Stimulated activated CD8-positive, alpha-beta memory T cell treated with anti-CD3 and anti-CD28 coated beads, Interleukin-12 subunit alpha, Interleukin-12 subunit beta, amount 100 ng/mL, for 1 hour (primary cell): Measurements from ENCODE around the gene ATP2B2.

ENCODE experiments used
- DNase-seq: peaks from one replicate; pipeline ENCODE4 v3.0.0-alpha.2; 2020; ENCODE audit warnings: low read depth

The ATP2B2 gene

DNA sequence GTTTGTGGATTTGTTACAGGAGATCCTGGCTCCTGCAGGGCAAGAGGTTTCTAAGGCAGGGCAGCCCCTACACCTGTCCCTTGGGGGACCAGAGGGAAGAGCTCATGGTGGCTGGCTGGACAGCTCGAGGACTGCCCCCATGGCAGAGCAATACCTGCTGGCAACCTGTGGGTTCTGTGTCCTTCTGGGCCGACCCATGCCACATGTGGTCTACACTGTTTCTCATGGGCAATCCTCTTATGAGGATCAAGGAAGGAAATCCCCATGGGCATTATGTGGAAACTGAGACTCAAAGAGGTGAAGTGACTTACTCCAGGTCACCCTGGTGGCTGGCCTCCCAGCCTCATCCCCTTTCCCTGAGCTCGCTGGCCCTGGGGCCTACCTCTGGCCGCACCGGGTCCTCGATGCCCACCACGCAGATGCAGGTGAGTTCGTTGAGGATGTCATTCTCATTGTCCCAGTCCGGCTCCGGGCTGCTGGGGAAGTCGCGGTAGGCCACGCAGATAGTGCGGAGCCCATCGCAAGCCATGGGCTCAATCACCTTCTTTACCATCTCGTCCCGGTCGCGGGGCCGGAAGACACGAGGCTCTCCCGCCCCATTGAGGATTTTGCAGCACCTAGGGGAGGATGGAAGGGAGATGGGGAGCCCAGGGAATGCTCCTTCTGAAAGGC lies 146.9 kb downstream of the ATP2B2 start:
- DNase-seq = no peak

DNA sequence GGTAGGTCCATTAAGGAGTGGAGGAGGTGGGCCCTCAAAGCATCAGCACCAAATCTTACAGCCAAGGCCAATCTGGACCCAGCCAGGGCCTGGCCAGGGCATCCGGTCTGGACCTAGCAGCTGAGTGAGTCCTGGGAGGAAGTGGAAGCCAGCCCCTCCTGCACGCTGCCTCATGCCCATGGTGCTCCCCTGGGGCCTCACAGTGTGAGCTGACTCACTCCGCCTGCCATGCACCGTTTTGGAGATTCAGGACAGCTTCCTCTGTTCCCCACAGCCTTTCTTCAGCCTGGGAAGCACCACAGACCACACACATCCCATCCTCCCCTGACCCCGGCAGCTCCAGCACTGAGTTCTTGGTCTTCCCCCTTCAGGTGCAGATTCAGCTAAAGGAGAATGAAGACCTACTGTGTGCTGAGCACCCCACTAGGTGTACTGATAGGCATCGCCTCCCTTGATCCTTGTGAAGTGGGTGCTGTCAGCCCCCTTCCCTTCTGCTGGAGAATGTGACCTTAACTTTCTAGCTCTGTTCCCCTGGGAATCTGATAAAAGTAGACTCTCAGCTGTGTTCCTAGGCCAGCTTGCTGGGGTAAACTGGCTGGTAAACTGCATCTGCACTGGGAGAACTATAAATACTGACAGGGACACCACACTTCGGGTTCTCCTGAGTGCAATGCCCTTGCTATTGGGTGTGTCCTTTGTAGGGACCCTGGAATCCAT lies 147.6 kb downstream of the ATP2B2 start:
- DNase-seq = no peak

DNA sequence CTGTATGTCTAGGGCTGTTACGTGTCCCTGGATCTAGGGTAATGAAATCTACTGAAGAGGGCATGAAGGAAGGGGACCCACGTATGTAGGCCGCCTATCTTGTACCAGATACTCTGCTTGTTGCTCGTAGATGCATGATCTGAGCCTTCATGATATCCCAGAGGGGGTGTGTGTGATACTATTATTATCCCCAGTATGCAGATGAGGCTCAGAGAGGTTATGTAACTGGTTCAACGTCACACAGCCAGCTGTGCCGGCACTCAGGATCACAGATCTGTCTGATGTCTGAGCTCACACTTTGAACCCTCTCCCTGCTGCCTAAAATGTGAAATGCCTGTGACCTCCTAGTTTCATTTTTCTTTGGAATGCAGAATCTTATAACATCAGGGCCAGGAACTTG lies 148.3 kb downstream of the ATP2B2 start:
- no peak for DNase-seq

DNA sequence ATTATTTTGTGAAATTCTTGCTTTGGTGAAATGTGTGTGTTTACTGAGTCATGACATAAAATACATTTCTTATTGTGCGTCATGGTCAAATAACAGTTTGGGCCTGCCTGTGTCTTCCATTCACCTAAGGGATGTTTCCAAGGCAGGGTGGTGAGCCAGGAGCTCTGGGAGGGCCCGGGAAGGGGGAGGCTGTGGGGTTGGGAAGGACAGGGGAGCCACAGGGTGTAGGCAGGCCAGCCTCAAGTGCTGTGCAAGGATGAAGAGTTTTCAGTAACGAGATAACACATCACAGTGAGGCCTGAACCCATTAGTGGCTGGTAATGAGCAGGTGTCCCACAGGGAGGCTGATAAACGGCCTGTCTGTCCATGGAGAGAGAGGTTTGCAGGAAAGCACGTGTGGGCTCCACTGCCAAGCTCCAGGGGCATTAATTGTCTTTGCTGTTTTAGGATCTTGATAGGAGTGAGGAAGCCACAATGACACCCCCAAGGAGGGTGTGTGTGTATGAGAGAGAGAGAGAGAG lies 148.9 kb downstream of the ATP2B2 start:
- DNase-seq = no peak

DNA sequence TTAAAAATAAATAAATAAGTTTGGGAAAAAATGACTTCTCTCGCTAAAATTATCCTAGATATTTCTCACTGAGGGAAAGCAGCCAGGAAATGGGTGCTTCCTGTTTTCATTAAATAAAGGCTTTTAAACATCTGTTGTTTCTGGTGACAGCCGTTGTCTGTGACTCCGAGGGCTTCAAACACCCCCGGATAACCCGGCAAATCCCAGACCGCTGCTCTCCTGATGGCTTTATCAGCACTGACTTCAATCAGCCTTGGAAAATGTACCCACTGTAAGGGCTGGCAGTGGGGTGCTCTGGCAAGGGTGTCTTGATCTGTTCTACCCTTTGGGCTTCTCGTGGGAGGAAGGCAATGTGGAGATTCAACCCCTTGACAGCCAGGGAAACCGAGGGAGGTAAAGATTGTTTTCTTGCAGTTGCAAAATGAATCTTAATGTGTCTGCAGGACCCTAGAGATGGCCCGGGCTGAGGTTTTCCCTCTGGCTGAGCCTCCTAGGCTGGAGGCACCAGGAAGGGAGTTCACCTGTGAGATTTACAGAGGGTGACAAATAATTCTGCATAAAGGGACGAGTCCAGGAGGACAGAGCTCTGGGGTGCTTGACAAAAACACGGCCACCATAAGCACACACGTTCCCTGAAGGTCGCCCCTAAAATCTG lies 150.9 kb downstream of the ATP2B2 start:
- no peak for DNase-seq

DNA sequence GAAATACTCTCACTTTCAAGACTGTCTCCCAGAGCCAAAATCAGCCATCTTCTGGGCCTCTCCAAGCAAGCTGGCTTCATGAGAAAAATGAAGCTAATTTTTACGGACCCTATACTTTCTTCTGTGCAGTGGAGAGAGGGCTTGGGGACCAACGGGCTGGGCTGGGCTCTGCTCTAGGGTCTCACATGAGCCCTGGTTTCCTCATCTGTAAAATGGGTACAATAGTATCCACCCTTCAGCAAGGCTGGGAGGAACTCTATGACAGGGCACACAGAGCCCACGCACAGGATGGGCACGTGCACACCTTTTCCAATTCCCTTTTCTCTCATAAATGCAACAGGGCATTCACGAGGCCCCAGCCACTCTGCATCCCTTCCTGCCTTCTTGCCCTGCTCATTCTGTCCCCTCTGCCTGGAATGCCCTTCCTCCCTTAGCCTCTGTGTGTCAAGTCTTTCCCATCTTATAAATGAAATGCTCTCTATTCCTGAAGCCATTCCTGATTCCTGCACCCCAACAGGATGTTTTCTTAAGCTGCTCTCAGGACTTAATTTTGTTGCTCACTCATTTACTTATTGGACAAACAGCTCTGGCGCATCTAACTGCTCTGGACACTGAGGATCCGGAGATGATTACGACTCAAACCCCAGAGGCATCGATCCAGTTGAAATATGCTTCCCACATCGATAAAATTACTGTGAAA lies 151.6 kb downstream of the ATP2B2 start:
- DNase-seq = no peak

DNA sequence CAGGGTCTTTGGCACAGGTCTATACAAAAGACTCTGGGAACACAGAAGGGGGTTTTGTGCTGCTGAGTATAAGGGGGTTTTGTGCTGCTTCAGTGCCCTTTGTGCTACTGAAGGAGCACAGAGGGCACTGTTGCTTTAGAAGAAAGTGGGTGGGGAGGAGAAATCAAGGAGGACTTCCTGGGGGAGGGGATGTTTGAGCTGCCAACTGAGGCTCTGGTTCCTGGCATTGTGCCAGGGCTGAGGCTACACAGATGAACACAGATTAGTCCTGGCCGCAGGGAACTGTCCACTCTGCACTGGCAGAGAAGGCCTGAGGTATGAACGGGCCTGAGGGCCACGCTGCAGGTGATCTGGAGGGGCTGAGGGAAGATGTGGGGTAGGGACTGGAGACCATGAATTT lies 152.2 kb downstream of the ATP2B2 start:
- DNase-seq = no peak

DNA sequence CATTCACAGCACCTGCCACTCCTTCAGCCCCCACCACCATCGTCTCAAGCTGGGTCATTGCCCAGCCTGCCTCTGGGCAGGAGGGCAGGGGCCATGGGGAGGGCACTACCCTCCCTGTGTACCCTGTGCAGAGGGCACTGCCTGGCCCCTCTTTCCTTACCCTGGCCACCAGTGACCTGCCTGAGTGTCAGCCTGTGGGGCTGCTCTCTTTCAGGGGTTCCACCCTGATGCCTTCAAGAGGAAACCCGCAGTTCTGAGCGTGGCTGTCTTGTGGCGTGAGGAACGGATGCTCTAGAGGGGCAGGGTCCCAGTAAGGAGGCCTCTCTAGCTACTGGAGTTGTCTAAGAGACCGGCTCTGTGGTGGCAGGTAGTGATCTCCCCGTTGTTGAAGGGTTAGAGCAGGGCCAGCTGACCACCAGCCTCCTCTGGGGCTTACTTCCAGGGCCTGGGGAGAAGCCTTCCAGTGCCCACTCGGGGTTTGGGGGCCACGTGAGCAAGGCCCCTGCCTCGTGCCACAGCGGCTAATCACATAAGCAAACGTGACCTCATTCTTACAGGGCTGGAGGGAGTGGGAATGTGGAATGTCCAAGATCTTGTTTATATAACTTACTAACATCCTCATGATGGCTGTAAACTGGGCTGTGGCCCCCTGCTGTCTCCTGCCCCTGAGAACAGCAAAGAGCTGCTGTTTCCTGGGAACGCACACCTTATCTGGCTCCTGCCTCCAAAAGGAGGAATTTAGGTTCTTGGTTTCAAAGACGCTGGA lies 153.1 kb downstream of the ATP2B2 start:
- DNase-seq = no peak

DNA sequence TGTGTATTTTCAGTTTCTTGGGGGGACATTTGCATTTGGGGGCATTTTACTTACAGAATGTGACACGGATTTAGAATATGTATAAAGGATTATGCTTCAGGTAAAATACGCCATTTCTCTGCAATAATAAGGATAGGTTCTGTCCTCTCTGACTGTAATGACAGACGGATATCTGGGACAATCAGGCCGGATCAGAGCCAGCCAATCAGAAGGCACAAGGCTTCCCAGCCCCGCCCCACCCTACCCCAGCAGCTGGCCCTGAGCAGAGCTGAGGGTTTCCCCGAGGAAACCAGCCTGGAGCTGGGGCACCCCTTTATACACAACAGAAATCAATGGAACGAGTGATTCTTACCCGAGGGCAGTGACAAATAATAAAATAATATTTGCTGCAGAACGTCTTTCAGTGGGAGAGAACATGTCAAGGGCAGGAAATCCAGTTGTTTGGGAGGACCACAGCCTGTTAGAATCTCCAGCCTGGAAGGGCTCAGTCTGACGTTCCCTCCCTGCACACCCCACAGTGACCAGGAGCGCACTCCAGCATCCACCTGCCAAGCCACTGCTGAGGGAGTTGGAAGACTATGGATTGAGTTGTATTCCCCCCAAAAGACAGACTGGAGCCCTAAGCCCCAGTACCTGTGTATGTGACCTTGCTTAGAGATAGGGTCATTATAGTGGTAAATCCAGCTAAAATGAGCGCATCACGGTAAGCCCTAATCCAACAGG lies 154.2 kb downstream of the ATP2B2 start:
- no peak for DNase-seq

DNA sequence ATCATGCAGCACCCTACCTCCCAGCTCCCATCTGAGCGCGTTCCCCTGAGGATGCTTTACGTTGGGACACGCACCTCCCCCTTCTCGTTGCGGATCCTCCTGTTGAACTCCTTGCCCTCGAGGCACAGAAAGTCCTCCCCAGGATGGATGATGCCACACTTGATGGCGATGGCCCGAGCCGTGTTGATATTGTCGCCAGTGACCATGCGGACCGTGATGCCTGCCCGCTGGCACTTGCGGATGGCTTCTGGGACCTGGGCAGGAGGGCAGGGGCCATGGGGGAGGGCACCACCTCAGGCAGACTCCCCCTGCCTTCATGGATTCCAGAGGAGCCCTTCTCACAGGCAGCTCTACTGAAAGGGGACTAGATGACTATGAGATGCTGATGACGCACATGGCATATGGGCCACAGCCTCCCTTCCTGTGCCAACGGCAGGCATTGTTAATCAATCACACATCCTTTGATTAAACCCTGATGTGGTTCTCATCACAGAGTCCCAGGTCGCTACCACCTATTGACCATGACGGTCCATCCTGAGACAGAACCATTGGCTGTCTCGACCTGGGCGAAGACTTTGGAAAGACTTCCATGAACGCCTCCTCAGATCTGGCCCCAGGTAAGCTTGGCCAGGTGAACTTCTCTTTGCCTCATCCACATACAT lies 154.9 kb downstream of the ATP2B2 start:
- no peak for DNase-seq

DNA sequence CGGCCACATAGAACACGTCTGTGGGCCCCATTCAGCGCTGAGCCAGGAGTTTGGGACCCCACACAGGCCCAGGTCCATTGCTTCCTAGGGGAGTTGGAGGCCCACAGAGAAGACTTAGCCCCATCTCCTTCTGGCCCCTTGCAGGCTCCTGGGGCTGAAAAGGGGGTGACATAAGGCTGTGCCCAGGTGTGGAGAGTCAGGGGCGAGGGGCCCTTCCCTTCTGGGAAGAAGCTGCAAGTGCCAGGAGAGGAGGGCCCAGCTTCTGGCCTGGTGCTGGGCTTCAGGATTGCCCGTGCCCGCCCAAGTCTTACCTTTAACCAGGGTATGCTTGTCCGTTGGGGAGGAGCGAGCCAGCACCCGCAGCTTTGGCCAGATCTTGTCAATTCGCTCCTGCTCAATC lies 155.6 kb downstream of the ATP2B2 start:
- no peak for DNase-seq

DNA sequence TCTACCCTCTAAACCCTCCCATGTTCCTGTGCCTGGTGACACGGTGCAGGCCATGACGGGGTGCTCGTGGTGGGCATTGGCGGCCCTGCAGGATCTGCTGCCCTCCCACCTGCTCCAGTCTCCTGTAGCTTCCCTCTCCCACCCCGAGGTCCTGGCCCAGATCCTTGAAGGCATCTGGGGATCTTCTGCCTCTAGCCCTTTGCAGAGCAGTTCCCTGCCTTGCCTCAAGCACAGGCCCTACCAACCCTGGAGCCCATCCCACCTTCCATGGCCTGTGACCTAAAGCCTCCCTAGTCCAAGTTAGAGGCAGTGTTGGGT lies 157.0 kb downstream of the ATP2B2 start:
- no peak for DNase-seq

DNA sequence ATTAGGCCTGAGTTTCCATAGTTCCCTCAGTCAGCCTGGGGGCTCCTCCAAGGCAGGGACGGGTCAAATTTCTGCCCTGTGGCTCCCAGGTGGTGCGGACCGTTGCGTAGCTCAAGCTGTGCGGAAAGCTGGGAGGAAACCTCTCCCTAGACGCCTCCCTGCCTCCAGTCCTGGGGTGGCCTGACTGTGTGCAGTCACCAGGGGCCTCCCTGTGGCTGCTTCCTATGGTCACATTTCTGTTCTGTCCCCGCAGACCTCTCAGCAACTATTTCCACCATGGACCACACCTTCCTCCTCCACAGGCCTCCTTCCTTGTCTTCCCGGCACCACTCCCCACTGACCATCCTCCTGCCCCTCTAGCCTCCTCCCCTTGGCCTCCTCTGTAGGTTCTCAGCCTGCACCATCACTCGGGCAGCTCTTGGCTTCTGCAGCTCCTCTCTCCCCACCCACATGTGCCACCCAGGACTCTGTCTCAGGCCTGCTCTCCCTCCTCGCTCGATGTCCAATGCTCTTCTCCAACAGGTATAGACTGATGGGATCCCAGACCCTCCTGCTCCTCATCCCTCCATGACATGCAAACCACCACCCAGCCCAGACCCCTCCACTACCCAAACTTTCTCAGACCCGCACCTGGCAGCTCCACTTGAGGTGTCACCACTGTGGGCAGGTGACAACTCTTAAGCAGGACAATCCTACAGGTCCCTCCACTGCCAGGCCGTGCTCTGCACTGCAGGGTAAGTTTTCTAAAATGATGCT lies 157.6 kb downstream of the ATP2B2 start:
- no peak for DNase-seq

DNA sequence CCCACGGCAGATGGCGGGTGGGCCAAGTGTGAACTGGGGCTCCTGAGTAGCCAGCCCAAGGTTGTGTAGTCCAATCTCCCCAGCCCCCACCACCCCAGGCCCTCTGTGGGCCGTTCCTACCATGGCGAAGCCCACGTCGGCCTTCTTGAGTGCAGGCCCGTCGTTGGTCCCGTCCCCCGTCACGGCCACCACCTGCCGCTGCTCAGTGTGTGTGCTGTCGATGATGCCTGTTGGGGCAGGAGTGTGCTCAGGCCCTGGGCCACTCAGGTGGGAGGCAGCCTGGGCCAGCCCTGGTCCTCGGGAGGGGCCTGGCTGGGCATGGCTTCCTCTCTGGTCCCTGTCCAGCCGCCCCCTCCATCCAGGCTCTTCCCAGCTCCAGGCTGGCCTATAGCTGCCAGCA lies 159.5 kb downstream of the ATP2B2 start:
- DNase-seq = no peak

DNA sequence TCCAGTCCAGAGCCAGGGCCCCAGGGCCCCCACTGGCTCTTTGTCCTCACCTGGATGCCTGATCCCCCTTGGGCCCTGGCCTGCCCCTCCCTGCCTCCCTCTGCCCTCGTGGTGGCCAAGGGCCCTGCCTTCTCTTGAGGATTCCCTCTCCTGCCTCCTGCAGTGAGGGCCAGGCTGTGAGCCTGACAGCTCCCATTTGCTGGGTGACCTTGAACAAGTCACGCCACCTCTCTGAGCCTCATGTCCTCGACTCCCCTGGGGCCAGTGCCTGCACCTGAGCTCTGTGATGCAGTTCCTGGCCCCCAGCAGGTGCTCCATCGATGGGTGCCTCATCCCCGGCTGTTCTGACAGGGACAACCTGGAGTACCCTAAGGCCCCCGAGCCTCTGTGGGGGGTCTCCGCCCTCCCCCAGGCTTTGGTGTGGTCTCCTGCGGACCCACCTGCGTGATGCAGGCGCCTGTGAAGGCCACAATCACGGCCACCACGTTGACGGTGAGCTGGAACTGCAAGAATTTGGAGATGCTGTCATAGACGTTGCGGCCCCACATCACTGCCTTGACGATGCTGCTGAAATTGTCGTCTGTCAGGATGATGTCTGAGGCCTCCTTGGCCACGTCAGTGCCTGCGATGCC lies 160.3 kb downstream of the ATP2B2 start:
- DNase-seq = no peak

DNA sequence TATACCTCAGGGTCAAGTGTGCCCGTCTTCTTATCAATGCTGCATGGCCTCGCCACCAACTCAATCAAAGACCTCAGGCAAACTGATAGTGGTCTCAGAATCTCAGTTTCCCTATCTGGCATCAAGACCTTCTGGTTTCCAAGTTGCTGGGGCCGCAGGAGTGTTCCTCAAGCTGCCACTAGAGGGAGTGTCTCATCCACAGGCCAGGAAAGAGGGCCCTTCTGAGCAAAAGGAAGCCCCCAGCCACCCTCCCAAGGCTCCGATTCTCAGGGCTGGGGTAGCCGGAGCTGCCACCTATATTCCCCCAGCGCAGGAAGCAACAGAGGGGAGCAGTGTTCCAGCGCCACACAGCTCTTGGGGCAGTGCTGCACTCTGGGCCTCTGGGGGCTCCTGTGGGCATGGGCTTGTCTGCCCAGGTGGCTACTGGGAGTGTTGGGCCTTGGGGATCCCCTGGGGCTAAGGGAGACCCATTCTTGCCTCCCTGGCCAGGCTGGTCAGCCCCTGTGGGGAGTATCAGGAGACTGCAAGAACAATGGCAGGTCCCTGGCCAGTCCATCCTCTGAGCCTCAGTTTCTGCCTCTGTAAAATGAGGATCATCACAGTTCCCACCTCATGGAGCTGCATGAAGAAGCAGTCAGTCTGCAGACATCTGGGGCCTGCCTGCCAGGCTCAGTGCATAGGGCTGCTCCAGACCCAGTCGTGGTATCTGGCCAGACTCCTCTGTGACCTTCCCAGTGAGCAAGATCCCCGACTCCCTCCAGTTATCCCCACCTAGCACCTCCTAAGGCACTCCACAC lies 161.0 kb downstream of the ATP2B2 start:
- DNase-seq = peak; percentile 27

DNA sequence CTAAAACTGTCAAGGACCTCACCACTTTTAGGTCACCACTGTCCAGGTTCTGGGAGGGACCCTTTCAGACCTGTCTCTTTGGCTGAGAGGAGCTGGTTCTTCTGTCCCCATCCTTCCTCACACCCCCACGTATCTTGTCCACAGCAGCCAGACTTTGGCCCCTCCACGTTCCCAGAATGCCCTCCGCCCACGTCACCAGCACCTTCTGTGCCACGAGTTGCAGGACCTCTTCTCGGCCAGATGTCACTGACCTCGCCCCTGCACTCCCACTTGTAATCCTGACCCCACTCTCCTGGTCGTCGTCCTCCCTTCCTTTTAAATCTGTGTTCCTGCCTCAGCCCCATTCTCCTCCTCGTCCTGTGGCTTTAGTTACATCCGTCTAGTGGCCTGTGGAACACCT lies 161.9 kb downstream of the ATP2B2 start:
- DNase-seq = no peak

DNA sequence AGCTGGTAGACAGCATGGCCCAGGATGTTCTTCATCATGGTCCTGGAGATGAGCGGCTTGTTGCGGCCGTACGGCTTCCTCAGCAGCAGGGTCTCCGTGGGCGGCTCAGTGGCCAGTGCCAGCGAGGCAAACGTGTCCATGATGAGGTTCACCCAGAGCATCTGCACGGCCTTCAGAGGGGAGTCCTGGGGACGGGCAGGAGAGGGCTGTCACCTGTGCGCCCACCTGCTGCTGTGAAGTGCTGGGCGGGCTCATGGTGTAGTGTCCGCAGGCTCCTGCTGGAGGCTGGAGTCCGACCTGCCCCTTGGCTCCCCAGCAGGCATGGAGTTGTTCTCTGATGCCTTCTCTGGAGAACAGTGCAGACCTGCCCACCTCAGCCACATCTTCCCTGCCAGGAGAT lies 162.6 kb downstream of the ATP2B2 start:
- DNase-seq = no peak
